ENCODE data around the gene OTOS. TPM values are rescaled to one million over a fixed set of nuclear protein-coding genes. Genes with fewer than 3 reads are reported as not detected.

The OTOS gene
- total RNA-seq, 1 donor from 2014 or later, result not detected

Other genes with a start within 250 kb of the OTOS start
- gene NDUFA10, start 115.3 kb downstream of the OTOS start, total RNA-seq, result 111 and 117 TPM in 2 replicates
- gene OR6B2, start 110.2 kb downstream of the OTOS start, total RNA-seq, result not detected in 2 replicates
- not detected in 2 replicates for gene OR6B3, start 87.1 kb downstream of the OTOS start, total RNA-seq
- gene COPS9, start 4.4 kb downstream of the OTOS start, total RNA-seq, result 172 and 192 TPM in 2 replicates